ENCODE data around the gene FAM3D.
"Not testable (repeated sequence)": the region's sequence is repeated elsewhere in the genome, so short reads cannot be mapped to it uniquely, and the experiment has no call there.

FAM3D gene

DNA sequence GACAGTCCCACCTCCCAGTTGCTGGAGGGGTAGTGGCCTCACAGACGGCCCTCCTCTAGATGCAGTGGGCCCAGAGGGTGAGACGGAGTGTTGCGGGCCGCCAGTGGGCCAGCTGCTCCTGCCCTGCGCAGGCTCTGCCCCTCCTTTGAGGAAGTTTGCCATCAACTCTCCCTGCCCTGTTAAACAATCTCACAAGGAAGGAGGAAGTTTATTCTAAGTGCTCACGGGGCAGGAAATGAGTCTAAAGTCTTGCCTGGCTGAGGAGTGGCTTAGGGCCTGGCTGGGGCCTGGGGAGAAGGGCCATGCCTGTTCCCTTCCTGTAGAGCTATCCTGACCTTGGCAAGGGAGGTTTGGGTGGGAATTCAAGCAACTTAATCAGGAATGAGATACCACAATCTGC is at the start of gene FAM3D:
TSS of gene FAM3D (minus strand) at position 92 of the 400 bp plus-strand sequence. CDS start 11,211 bp downstream, outside the sequence.
- DNase-seq: no peak

DNA sequence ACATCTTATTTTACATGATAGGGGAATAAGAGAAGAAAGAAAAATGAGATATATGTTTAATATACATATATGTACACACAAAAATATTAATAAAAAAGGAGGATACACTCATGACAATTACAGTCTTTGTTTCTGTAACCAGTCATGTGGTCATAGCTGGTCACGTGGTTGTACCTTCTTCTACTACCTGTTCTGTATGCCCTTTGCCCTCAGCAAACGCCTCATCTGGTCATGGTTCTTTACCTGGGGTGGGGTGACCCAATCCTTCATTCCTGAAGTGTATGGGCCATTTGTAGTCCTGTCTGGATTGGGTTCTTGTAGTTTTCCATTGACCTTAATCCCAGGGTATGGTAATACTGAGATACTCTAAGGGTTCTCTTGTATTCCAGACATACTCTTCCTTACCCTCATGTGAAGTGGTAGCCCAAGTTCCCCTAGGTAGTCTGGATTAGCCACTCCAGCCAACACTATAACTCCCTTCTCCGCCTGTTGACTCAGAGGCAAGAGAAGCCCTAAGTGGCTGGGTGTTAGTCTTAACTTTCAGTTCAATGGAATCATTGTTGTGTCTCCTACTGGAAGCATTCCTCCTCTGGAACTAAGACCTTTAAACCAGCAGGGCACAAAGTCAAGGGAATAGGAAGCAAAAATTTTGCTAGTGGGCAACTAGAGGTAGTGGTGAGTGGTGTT is 47.3 kb upstream of the FAM3D start:
- no peak for DNase-seq

DNA sequence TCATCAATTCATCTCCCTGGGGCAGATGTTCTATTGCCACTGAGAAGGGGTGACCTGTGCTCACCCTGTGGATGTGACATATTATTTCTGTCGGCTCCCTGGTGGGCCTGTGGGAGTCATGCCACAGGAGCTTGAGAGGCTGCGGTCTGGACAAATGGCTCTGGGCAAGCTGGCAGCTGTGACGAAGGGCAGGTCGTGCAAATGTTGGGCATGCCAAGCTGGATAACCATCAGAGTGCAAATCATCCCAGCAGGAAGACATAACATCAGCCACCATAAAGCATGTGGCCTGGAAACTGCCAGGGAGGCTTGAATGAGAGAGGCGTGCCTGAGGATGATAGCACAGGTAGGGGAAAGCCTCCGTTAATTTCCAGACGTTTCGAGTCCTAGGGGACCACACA is 45.3 kb upstream of the FAM3D start:
- no peak for DNase-seq

DNA sequence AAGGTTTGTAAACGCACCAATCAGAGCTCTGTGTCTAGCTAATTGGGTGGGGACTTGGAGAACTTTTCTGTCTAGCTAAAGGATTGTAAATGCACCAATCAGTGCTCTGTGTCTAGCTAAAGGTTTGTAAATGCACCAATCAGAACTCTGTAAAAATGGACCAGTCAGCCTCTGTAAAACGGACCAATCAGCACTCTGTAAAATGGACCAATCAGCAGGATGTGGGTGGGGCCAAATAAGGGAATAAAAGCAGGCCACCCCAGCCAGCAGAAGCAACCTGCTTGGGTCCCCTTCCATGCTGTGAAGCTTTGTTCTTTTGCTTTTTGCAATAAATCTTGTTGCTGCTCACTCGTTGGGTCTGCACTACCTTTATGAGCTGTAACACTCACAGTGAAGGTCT is 42.4 kb upstream of the FAM3D start:
- not testable (repeated sequence) for DNase-seq

DNA sequence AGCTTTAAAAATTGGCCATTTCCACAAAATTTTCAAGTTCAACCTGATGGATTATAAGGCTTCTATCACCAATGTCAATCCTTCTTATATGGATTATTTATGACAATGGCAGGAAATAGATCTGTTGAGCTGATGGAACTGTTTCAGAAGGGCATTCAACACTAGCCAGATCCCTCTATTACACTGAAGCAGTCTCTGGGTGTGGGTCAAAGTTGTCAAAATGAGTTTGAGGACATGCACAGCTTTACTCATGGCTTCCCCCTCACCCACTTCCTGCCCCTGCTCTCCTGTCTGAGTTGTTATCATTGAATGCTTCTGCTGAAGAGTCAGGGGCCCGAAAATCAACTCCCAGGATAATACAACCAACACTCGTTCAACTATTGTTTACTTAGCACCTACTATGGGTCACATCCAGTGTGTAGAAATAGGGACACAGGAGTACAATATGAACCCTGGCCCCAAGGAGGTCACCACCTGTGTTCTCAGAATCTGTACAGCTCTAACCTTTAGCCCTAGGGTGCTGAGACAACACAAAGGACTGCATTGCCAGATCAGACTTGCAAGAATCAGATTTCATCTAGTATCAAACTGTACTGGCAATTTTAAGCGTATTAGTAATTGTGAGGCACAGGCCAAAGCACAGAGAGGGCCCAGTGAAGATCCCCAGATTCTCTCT is 41.7 kb upstream of the FAM3D start:
- no peak for DNase-seq

GRCh38 chr3:58707390-58707930 is 40.9 kb upstream of the FAM3D start:
- no peak for DNase-seq

DNA sequence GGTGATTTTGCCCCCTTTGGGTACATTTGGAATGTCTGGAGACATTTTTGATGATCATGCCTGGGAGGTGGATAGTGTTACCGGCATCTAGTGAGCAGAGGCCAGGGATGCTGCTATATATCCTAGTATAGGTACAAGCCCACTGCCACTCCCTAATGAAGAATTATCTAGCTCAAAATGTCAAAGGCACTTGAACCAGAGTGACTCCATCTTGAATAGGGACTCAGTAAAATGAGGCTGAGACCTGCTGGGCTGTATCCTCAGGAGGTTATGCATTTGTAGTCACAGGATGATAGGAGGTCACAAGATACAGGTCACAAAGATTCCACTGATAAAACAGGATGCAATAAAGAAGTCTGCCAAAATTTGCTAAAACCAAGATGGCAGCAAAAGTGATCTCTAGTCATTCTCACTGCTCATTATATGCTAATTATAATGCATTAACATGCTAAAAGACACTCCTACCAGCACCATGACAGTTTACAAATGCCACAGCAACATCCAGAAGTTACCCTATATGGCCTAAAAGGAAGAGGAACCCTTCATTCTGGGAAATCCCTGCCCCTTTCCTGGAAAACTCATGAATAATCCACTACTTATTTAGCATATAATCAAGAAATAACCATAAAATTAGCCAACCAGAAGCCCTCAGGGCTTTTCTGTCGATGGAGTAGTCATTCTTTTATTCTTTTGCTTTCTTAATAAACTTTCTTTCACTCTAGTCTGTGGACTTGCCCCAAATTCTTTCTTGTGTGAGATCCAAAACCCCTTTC is 40.0 kb upstream of the FAM3D start:
- DNase-seq: no peak

DNA sequence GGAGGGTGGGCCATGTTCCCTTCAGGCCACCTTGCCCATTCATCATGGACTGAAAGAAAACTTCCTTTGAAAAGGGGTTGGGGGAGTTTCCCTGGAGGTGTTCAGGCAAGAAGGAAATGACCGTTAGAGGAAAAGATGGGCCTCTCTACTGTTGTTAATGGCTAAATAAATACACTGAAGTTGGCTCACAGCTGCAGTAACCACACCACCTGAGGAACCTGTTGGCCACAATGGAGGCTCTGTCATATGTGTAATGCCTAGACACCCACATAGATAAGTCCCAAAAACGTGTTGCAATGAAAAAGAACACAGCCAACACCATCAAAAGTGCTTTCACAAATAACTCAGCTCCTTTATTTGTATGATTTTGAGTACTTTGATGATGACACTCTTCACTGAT is 38.2 kb upstream of the FAM3D start:
- DNase-seq: no peak

- DNase-seq: not testable (repeated sequence)
Observed at GRCh38 chr3:58704304-58704703, 37.7 kb upstream of the FAM3D start.

DNA sequence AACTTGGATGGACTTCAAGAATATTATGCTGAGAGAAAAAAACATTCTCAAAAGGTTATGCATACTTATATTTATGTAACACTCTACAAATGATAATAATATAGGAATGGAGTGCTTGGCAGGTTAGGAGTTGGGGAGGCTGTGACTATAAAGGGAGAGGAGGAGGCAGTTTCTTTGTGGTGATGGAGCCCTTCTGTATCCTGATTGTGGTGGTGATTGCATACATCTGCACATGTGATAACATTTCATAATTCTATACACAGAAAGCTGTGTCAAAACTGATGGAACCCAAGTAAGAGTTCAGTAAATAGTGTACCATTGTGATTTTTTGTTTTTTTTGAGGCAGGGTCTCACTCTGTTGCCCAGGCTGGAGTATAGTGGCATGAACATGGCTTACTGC is 31.7 kb upstream of the FAM3D start:
- no peak for DNase-seq

- DNase-seq: no peak
Observed at GRCh38 chr3:58697561-58697960, 31.0 kb upstream of the FAM3D start.

- not testable (repeated sequence) for DNase-seq
Observed at GRCh38 chr3:58696813-58697212, 30.2 kb upstream of the FAM3D start.

DNA sequence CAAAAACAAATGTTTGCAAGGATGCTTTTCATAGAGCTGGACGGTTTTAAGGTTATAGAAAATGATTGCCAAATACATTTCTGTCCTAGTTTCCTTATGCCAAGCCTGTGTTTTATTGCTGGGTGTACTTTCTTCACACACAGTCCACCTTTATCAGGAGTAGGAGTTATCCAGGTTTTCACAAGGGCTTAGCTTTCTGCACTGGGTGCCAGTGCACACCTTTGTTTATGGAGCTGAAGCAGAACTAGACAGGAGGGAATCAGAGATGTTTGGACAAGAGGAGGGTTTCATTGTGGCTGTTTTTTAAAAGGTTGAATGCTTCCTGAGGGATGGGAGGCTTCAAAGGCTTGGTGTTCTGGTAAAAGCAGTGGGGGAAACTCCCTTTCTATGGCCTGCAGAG is 29.5 kb upstream of the FAM3D start:
- no peak for DNase-seq

DNA sequence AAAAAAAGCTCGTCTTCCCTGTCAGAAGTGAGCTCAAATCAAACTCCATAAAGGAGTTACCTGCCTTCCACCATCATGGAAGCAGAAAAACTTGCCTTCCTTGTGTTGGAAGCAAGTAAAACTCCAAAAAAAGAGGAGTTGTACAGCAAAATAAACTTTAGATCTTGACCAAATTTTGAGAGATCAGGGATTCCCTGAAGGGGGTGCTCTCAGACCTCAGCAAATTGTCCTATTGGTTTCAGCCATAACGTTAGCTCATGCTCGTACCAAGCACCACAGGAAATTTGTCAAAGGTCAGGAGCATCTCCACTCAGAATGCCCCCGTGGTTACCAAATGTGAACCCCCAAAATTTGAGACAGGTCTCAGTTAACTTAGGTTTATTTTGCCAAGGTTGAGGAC is 28.7 kb upstream of the FAM3D start:
- DNase-seq: not testable (repeated sequence)

DNA sequence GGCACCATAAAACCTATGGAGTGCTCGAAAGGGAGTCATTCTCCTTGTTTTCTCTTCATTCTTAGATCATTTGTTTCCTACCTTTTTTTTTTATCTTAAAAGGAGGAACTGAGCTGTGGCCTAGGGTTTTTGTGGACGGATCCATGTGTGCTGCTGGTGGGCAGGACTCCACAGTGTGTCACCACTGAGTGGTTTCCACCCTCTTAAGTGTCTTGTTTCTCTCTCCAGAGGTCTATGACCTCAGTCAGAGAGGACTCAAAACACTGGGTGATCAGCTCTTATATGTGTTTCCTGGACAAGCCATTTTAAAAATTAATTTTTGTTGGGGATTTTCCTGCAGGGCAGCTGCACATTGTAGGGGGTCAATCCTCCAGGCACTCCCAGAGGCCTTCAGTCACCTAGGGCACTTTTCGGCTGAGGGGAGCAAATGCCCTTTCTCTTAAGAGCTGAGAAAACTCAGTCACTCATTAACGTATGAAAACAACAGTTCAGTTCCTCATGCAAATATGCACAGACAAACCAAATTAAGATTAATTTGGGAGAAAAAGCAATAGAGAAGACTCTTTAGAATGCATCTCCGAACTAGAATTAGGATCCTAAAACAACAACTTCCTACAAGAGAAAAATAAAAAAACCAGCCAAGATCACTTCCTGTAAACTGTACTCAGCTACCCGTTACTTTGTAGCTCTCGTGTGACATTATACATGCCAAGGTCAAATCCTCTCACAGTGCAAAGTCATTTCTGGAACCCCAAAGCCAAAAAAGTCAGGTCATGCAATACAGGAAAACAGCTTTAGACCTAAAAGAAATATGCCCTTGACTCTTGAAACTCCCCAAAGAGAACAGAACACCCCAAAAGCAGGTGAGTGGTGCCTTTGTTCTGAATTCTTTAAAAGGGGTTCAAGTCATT is 27.6 kb upstream of the FAM3D start:
- no peak for DNase-seq

DNA sequence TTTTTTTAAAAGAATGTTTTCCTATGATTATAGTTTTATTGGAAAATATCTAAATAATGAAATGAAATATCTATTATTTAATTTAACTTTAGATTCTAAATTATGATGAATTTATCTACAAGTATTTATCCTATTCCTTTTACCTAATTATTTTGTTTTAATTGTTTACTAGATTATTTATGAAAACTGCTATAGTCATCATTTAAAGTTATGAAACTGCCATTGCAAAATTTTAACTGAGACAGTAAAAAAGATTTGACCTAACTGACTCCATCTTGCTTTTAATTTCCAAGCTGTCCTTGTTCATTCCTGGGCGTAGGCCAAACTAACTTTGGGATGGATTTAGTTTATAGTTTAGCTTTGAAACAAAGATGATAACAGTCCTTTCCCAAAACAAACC is 25.9 kb upstream of the FAM3D start:
- no peak for DNase-seq

GRCh38 chr3:58691997-58692396 is 25.4 kb upstream of the FAM3D start:
- no peak for DNase-seq

DNA sequence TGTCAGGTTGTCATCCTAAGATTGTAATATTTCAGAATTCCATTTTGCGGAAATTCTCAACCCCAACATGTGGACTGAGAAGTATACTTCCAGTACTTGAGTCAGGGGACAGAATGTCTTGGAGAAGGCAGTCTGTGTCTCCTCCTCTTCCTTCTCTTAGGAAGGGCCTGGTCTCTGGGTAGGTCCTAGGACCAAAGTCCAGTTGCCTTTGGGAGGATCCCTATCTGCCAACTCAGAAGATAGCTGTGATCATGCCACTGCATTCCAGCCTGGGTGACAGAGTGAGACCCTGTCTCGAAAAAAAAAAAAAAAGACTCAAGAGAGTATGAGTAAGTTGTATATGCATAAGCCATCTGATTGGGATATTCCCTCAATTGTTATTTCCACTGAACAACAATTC is 23.9 kb upstream of the FAM3D start:
- no peak for DNase-seq

DNA sequence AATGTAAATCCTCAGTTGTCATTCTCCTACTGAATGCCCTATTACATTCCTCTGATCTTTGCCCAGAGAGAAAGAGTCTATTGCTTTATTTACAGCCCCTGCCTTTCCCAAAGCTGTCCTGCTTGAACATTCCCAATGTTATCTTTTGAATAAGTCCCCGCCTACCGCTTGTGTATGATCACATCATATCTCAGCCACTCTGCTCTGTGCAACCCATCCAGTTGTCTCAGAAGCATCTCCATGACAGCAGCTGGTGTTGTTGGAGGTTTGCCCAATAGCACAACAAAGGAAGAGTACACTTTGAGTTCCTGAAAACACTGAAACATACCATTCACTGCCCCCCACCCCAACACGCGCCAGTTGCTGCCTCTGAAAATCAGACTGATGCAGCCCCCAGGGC is 22.0 kb upstream of the FAM3D start:
- no peak for DNase-seq

DNA sequence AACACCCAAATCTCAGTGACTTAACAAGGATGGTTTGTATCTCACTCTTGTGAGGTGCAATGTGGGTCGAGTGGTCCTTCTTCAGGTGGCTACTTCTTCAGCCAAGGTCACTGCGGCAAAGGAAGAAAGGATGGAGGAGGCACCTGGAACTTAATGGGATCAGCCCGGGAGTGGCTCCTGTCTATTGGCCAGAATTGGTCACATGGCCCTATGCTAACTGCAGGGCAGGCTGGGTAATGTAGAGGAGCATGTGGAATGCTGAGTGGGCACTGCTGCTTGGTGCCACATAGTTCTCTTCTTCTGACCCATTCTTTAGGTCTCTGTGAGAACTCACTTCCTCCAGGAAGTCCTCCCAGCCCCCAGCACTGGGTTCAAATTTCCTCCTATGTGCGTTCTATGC is 20.3 kb upstream of the FAM3D start:
- no peak for DNase-seq

- DNase-seq: no peak
Observed at GRCh38 chr3:58685641-58686040, 19.1 kb upstream of the FAM3D start.

- peak; percentile 57 for DNase-seq
Observed at GRCh38 chr3:58683466-58683865, 16.9 kb upstream of the FAM3D start.

DNA sequence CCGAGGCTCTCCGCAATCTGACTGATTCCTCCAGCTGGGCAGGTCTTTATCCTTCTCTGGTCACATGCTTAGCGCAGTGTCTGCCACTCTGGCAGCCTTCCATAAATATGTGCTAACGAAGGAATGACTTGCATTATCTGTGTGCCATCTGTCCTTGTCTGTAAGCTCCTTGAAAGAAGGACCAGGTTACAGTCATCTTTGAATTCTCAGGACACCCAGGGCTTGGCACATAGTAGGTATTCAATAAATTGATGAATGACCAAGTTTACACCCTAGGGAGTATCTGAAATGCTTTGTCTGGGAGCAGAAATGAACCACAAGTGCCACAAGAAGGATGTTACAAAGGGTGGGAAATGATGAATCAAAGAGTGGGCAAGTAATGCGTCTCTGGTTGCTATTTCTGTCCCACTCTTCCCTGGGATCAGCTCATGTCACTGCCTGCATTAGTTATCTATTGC is 16.5 kb upstream of the FAM3D start:
- no peak for DNase-seq
